ENCODE results near the gene ID1.

GRCh38 chr20:31597481-31597855, 7.6 kb upstream of the ID1 start:
- TF ChIP-seq EZH2phosphoT487 (IDR thresholded peaks at IDR 0.05; ENCODE audit: unreplicated experiment) (no peak), CTCF (conservative IDR thresholded peaks at IDR 0.05; ENCODE audit: low read depth in 2 of 2) (no peak), ZNF114 (CRISPR knock-in tag; IDR thresholded peaks at IDR 0.05) (no peak), REST (IDR thresholded peaks at IDR 0.05; ENCODE audit: unreplicated experiment) (no peak), CREB1 (CRISPR knock-in tag; IDR thresholded peaks at IDR 0.05; ENCODE audit: low read depth) (no peak), POLR2AphosphoS5 (IDR thresholded peaks at IDR 0.05; ENCODE audit: low read depth) (no peak), EZH2 (IDR thresholded peaks at IDR 0.05; ENCODE audit: low read depth, unreplicated experiment) (no peak)
